Epithelial cell of proximal tubule (primary cell): ENCODE results near the gene FASTKD2. TPM values are rescaled to one million over a fixed set of nuclear protein-coding genes. Genes with fewer than 3 reads are reported as not detected.

Experiments
- DNase-seq: peaks from one replicate; pipeline ENCODE4 v3.0.0-alpha.2; 2011; ENCODE audit warnings: low read depth
- H3K4me3 ChIP-seq: 2 replicates; pipeline ENCODE4 v1.5.1; 2011; ENCODE audit warnings: low read depth, mild to moderate bottlenecking, low read length
- CTCF ChIP-seq: conservative IDR thresholded peaks from 2 replicates; pipeline ENCODE4 v1.5.1; 2012; ENCODE audit warnings: low read depth, mild to moderate bottlenecking, low read length
- total RNA-seq: library from RNA; depleted of rRNA; stranded (reverse); fragments of >200 nt; gene quantifications from 2 replicates; pipeline ENCODE4 v1.2.3, GENCODE V29; 2015

The FASTKD2 gene
- 29.7 and 56.3 TPM in 2 replicates for total RNA-seq

GRCh38 chr2:206765242-206766056, at the start of gene FASTKD2, which contains the start of gene MDH1B:
TSS of gene FASTKD2 (plus strand) at chr2:206765606. CDS start at chr2:206766694, 1,088 bp downstream.
TSS of gene MDH1B (minus strand) at chr2:206765328. CDS start at chr2:206765271, 57 bp downstream.
- TF ChIP-seq CTCF: no peak
- H3K4me3 ChIP-seq: peak within 1 kb of the TSS; percentile 90
- peak; percentile 88 for DNase-seq

- no peak for DNase-seq
- no peak overlapping the region for H3K4me3 ChIP-seq
- no peak for TF ChIP-seq CTCF
Observed at GRCh38 chr2:206716623-206717022, 48.8 kb upstream of the FASTKD2 start.

GRCh38 chr2:206718296-206718695, 47.1 kb upstream of the FASTKD2 start, which contains the start of gene DYTN:
TSS of gene DYTN (minus strand) at chr2:206718396. CDS start at chr2:206718279, 117 bp downstream.
- TF ChIP-seq CTCF: no peak
- no peak for DNase-seq
- no peak within 1 kb of the TSS for H3K4me3 ChIP-seq

GRCh38 chr2:206721256-206721920, 44.0 kb upstream of the FASTKD2 start:
- DNase-seq: no peak
- no peak for TF ChIP-seq CTCF
- no peak overlapping the region for H3K4me3 ChIP-seq

- no peak for DNase-seq
- no peak for TF ChIP-seq CTCF
- no peak overlapping the region for H3K4me3 ChIP-seq
Observed at GRCh38 chr2:206723288-206723687, 42.1 kb upstream of the FASTKD2 start.

GRCh38 chr2:206727287-206727686, 38.1 kb upstream of the FASTKD2 start:
- H3K4me3 ChIP-seq: no peak overlapping the region
- TF ChIP-seq CTCF: no peak
- no peak for DNase-seq
